Stimulated activated naive CD8-positive, alpha-beta T cell treated with anti-CD3 and anti-CD28 coated beads, Interleukin-15, amount 100 ng/mL, for 72 hours (primary cell): ENCODE measurements around the gene SPEF2.

Experiments
- ATAC-seq: fragments of 150-1000 bp; cut with Tn5 transposase; 2 replicates; pipeline ENCODE4 v1.10.0; 2021; ENCODE audit warnings: mild to moderate bottlenecking, moderate library complexity
- DNase-seq, 2 donors: peaks; one replicate each; pipeline ENCODE4 v3.0.0; 2021 to 2022
- H3K27ac Mint-ChIP-seq, 2 donors: one replicate each; pipeline ENCODE4 v1.8.0; 2022; ENCODE audit warnings: mild to moderate bottlenecking in 2 of 2, mixed read lengths in 2 of 2, moderate library complexity in 2 of 2
- H3K27me3 Mint-ChIP-seq: one replicate; pipeline ENCODE4 v1.8.0; 2022; ENCODE audit warnings: mixed read lengths
- H3K4me1 Mint-ChIP-seq: one replicate; pipeline ENCODE4 v1.8.0; 2022; ENCODE audit warnings: mild to moderate bottlenecking, mixed read lengths
- H3K4me3 Mint-ChIP-seq, 2 donors: one replicate each; pipeline ENCODE4 v1.8.0; 2022; ENCODE audit warnings: mild to moderate bottlenecking in 2 of 2, mixed read lengths in 2 of 2, moderate library complexity in 1 of 2
- H3K9me3 Mint-ChIP-seq, 2 donors: one replicate each; pipeline ENCODE4 v1.8.0; 2022; ENCODE audit warnings: mixed read lengths in 2 of 2

Gene SPEF2

GRCh38 chr5:35736280-35736679, 118.6 kb downstream of the SPEF2 start:
- no peaks in the 10 kb centered on the region for H3K27me3 Mint-ChIP-seq
- peaks cover 40% of the 10 kb centered on the region for H3K4me1 Mint-ChIP-seq
- peaks cover 9 to 14% of the 10 kb centered on the region in 2 donors for H3K9me3 Mint-ChIP-seq
- peak overlapping the region in 1 of 2 donors; percentile 68 for H3K27ac Mint-ChIP-seq
- no peak overlapping the region for H3K4me3 Mint-ChIP-seq
- ATAC-seq = peak; percentile 93
- DNase-seq = peak; percentile 12 to 48

GRCh38 chr5:35741126-35741716, 123.6 kb downstream of the SPEF2 start:
- ATAC-seq = peak; percentile 83
- Mint-ChIP-seq H3K9me3 (peaks cover 16 to 20% of the 10 kb centered on the region in 2 donors), H3K27ac (peak overlapping the region in 1 of 2 donors; percentile 7), H3K4me3 (peak overlapping the region in 1 of 2 donors; percentile 18), H3K4me1 (peaks cover 61% of the 10 kb centered on the region), H3K27me3 (no peaks in the 10 kb centered on the region)
- DNase-seq = no peak

- Mint-ChIP-seq H3K4me1 (peaks cover 56% of the 10 kb centered on the region), H3K9me3 (peaks cover 23% of the 10 kb centered on the region in 2 donors), H3K4me3 (no peak overlapping the region), H3K27me3 (no peaks in the 10 kb centered on the region), H3K27ac (no peak overlapping the region)
- ATAC-seq (no peak), DNase-seq (no peak)
Measured at GRCh38 chr5:35741971-35742370, 124.3 kb downstream of the SPEF2 start.

GRCh38 chr5:35743644-35744043, 126.0 kb downstream of the SPEF2 start:
- Mint-ChIP-seq H3K4me3 (peak overlapping the region in 1 of 2 donors; percentile 23), H3K4me1 (peaks cover 54% of the 10 kb centered on the region)

GRCh38 chr5:35745193-35745592, 127.5 kb downstream of the SPEF2 start:
- no peaks in the 10 kb centered on the region for H3K27me3 Mint-ChIP-seq
- H3K9me3 Mint-ChIP-seq = peaks cover 28 to 30% of the 10 kb centered on the region in 2 donors
- no peak for ATAC-seq
- H3K27ac Mint-ChIP-seq = peak overlapping the region; percentile 7 to 29
- H3K4me1 Mint-ChIP-seq = peaks cover 45% of the 10 kb centered on the region
- peak overlapping the region in 1 of 2 donors; percentile 44 for H3K4me3 Mint-ChIP-seq
- DNase-seq = no peak

More at GRCh38 chr5:35743644-35744043, 126.0 kb downstream of the SPEF2 start:
- no peak for DNase-seq
- Mint-ChIP-seq H3K9me3 (peaks cover 29 to 35% of the 10 kb centered on the region in 2 donors), H3K27ac (no peak overlapping the region), H3K27me3 (no peaks in the 10 kb centered on the region)
- ATAC-seq = no peak

GRCh38 chr5:35745660-35746059, 128.0 kb downstream of the SPEF2 start:
- Mint-ChIP-seq H3K9me3 (peaks cover 30 to 32% of the 10 kb centered on the region in 2 donors), H3K27me3 (no peaks in the 10 kb centered on the region), H3K27ac (no peak overlapping the region), H3K4me1 (peaks cover 44% of the 10 kb centered on the region), H3K4me3 (peak overlapping the region in 1 of 2 donors; percentile 36)
- no peak for DNase-seq
- ATAC-seq = no peak

GRCh38 chr5:35752012-35752411, 134.3 kb downstream of the SPEF2 start:
- peaks cover 14 to 18% of the 10 kb centered on the region in 2 donors for H3K9me3 Mint-ChIP-seq

GRCh38 chr5:35753500-35753899, 135.8 kb downstream of the SPEF2 start:
- H3K4me1 Mint-ChIP-seq = peaks cover 13% of the 10 kb centered on the region
- H3K27ac Mint-ChIP-seq = no peak overlapping the region
- DNase-seq = no peak
- no peak for ATAC-seq
- H3K4me3 Mint-ChIP-seq = no peak overlapping the region
- H3K9me3 Mint-ChIP-seq = peaks cover 0 to 12% of the 10 kb centered on the region in 2 donors
- no peaks in the 10 kb centered on the region for H3K27me3 Mint-ChIP-seq

More at GRCh38 chr5:35752012-35752411, 134.3 kb downstream of the SPEF2 start:
- ATAC-seq (no peak), DNase-seq (no peak)
- Mint-ChIP-seq H3K27me3 (no peaks in the 10 kb centered on the region), H3K4me1 (peaks cover 6% of the 10 kb centered on the region), H3K4me3 (no peak overlapping the region), H3K27ac (no peak overlapping the region)

- H3K4me1 Mint-ChIP-seq = peaks cover 10% of the 10 kb centered on the region
- H3K27me3 Mint-ChIP-seq = no peaks in the 10 kb centered on the region
- peaks cover 0 to 12% of the 10 kb centered on the region in 2 donors for H3K9me3 Mint-ChIP-seq
- DNase-seq (no peak), ATAC-seq (no peak)
- no peak overlapping the region for H3K27ac Mint-ChIP-seq
- H3K4me3 Mint-ChIP-seq = no peak overlapping the region
Measured at GRCh38 chr5:35754481-35754880, 136.8 kb downstream of the SPEF2 start.

- DNase-seq = no peak
- Mint-ChIP-seq H3K4me1 (peaks cover 11% of the 10 kb centered on the region), H3K27me3 (no peaks in the 10 kb centered on the region), H3K27ac (no peak overlapping the region), H3K4me3 (no peak overlapping the region), H3K9me3 (peaks cover 0 to 5% of the 10 kb centered on the region in 2 donors)
- no peak for ATAC-seq
Measured at GRCh38 chr5:35755966-35756365, 138.3 kb downstream of the SPEF2 start.

- peaks cover 0 to 5% of the 10 kb centered on the region in 2 donors for H3K9me3 Mint-ChIP-seq
- ATAC-seq = peak; percentile 50
- H3K4me1 Mint-ChIP-seq = peaks cover 26% of the 10 kb centered on the region
- no peak for DNase-seq
- H3K4me3 Mint-ChIP-seq = peak overlapping the region; percentile 21 to 45
- H3K27ac Mint-ChIP-seq = no peak overlapping the region
- H3K27me3 Mint-ChIP-seq = no peaks in the 10 kb centered on the region
Measured at GRCh38 chr5:35758151-35758724, 140.6 kb downstream of the SPEF2 start.

- peak overlapping the region in 1 of 2 donors; percentile 19 for H3K27ac Mint-ChIP-seq
- peaks cover 0 to 6% of the 10 kb centered on the region in 2 donors for H3K9me3 Mint-ChIP-seq
- peaks cover 26% of the 10 kb centered on the region for H3K4me1 Mint-ChIP-seq
- H3K27me3 Mint-ChIP-seq = no peaks in the 10 kb centered on the region
- DNase-seq = no peak
- no peak for ATAC-seq
- H3K4me3 Mint-ChIP-seq = peak overlapping the region in 1 of 2 donors; percentile 8
Measured at GRCh38 chr5:35761541-35761940, 143.9 kb downstream of the SPEF2 start.

- ATAC-seq (no peak), DNase-seq (no peak)
- Mint-ChIP-seq H3K9me3 (peaks cover 0 to 6% of the 10 kb centered on the region in 2 donors), H3K27me3 (no peaks in the 10 kb centered on the region), H3K27ac (peak overlapping the region in 1 of 2 donors; percentile 45), H3K4me1 (peaks cover 26% of the 10 kb centered on the region), H3K4me3 (no peak overlapping the region)
Measured at GRCh38 chr5:35762368-35762767, 144.7 kb downstream of the SPEF2 start.

- no peak for DNase-seq
- H3K4me1 Mint-ChIP-seq = peaks cover 37% of the 10 kb centered on the region
- no peak overlapping the region for H3K27ac Mint-ChIP-seq
- H3K4me3 Mint-ChIP-seq = no peak overlapping the region
- peaks cover 0 to 6% of the 10 kb centered on the region in 2 donors for H3K9me3 Mint-ChIP-seq
- no peaks in the 10 kb centered on the region for H3K27me3 Mint-ChIP-seq
- no peak for ATAC-seq
Measured at GRCh38 chr5:35765921-35766320, 148.3 kb downstream of the SPEF2 start.

GRCh38 chr5:35771300-35771699, 153.6 kb downstream of the SPEF2 start:
- peaks cover 63% of the 10 kb centered on the region for H3K4me1 Mint-ChIP-seq
- ATAC-seq (no peak), DNase-seq (no peak)
- H3K4me3 Mint-ChIP-seq = peak overlapping the region in 1 of 2 donors; percentile 47
- peak overlapping the region in 1 of 2 donors; percentile 78 for H3K27ac Mint-ChIP-seq
- no peaks in the 10 kb centered on the region for H3K27me3 Mint-ChIP-seq
- peaks cover 0 to 7% of the 10 kb centered on the region in 2 donors for H3K9me3 Mint-ChIP-seq

- Mint-ChIP-seq H3K27ac (peak overlapping the region in 1 of 2 donors; percentile 70), H3K4me1 (peaks cover 65% of the 10 kb centered on the region), H3K4me3 (peak overlapping the region in 1 of 2 donors; percentile 15), H3K27me3 (no peaks in the 10 kb centered on the region), H3K9me3 (peaks cover 0 to 7% of the 10 kb centered on the region in 2 donors)
- DNase-seq (no peak), ATAC-seq (no peak)
Measured at GRCh38 chr5:35771839-35772238, 154.2 kb downstream of the SPEF2 start.
